ENCODE data around the gene H2AZ2.
"Not testable (repeated sequence)": the region's sequence is repeated elsewhere in the genome, so short reads cannot be mapped to it uniquely, and the experiment has no call there.

H2AZ2 gene

DNA sequence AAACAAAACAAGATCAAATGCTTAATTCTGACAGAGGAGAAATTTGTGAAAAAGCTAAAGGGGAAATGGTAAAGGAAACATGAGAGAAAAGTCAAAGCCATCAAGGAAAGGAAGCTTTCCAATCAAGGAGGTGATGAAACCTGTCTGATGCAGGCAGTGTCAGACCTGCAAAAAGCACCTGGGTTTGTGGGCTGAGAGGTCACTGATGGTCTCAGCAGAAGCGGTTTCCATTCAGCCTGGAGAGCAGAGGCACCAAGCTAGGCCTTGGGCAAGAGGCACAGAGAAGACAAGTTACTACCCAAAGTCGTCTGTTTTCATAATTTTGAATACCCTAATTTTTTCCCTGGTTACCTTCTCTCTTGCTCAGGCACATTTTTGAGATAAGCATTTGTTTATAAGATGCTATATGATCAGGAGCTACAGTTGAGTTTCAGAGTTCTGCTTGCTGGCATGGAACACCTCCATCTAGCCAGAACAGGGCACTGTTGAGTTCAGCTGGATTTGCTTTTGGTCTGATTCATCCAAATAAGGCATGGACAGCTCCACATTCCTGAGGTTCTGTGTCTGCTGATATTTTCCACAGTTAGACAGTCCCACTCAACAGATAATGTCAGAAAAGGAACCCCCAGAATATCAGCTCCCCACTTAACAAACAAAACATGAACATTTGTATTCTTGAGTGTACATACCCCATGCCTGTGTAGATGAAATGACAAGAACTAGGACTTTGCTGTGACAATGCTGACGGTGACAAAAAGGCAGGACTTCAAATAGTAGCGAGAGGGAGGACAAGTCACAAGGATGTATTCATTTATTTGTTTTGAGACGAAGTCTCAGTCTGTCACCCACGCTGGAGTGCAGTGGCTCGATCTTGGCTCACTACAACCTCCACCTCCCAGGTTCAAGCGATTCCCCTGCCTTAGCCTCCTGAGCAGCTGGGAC, 56.3 kb downstream of the H2AZ2 start:
- H3K9ac ChIP-seq (ENCODE audit: low read depth, low read length), result no peak overlapping the region
- no peaks in the 10 kb centered on the region for H3K4me1 ChIP-seq (ENCODE audit: control insufficient read depth, insufficient read depth, low read length)
- no peaks in the 10 kb centered on the region for H3K36me3 ChIP-seq (ENCODE audit: control insufficient read depth, insufficient read depth, low read length)
- H3K4me3 ChIP-seq (ENCODE audit: low read depth, low read length), result no peak overlapping the region
- no peaks in the 10 kb centered on the region for H3K9me3 ChIP-seq (ENCODE audit: control insufficient read depth, insufficient read depth, low read length)
- no peaks in the 10 kb centered on the region for H3K27me3 ChIP-seq (ENCODE audit: control insufficient read depth, insufficient read depth, low read length)

DNA sequence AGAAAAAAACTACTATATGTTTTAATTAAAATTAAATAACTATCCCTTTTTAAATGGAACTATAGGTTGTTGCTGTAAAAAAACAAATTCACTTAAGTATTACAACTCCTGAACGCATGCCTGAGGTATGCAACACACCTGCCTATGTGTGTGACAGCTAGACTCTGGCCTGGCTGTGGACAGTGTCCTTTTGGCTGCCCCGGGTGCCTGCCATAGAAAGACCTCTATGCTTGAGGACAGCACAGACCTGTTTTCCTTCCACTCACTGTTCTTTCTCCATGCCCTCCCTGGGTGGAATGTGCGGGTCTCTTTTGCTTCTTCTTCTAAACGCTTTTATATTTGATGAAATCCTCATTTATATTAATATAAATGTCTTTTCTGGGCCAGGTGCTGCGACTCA, 57.9 kb downstream of the H2AZ2 start:
- no peaks in the 10 kb centered on the region for H3K27me3 ChIP-seq (ENCODE audit: control insufficient read depth, insufficient read depth, low read length)
- no peaks in the 10 kb centered on the region for H3K36me3 ChIP-seq (ENCODE audit: control insufficient read depth, insufficient read depth, low read length)
- no peak overlapping the region for H3K4me3 ChIP-seq (ENCODE audit: low read depth, low read length)
- H3K9ac ChIP-seq (ENCODE audit: low read depth, low read length), result no peak overlapping the region
- no peaks in the 10 kb centered on the region for H3K9me3 ChIP-seq (ENCODE audit: control insufficient read depth, insufficient read depth, low read length)
- H3K4me1 ChIP-seq (ENCODE audit: control insufficient read depth, insufficient read depth, low read length), result no peaks in the 10 kb centered on the region

DNA sequence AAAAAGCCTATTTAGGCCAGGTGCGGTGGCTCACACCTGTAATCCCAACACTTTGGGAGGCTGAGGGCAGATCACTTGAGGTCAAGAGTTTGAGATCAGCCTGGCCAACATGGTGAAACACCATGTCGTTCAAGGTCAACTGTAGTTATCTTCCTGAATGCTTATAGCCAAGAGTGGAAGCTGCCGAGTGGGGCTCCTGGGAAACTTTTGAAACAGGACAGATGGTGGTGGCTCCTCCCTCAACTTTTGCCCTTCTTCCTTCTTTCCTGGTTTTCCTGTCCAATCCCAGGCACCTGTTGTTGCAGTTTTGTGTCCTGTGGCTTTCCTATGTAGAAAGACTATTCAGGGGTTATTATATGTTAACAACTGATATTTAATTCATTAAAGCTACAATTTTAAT, 60.1 kb downstream of the H2AZ2 start:
- H3K4me3 ChIP-seq (ENCODE audit: low read depth, low read length), result no peak overlapping the region
- H3K27me3 ChIP-seq (ENCODE audit: control insufficient read depth, insufficient read depth, low read length), result no peaks in the 10 kb centered on the region
- H3K9me3 ChIP-seq (ENCODE audit: control insufficient read depth, insufficient read depth, low read length), result no peaks in the 10 kb centered on the region
- H3K36me3 ChIP-seq (ENCODE audit: control insufficient read depth, insufficient read depth, low read length), result no peaks in the 10 kb centered on the region
- H3K9ac ChIP-seq (ENCODE audit: low read depth, low read length), result no peak overlapping the region
- H3K4me1 ChIP-seq (ENCODE audit: control insufficient read depth, insufficient read depth, low read length), result no peaks in the 10 kb centered on the region

DNA sequence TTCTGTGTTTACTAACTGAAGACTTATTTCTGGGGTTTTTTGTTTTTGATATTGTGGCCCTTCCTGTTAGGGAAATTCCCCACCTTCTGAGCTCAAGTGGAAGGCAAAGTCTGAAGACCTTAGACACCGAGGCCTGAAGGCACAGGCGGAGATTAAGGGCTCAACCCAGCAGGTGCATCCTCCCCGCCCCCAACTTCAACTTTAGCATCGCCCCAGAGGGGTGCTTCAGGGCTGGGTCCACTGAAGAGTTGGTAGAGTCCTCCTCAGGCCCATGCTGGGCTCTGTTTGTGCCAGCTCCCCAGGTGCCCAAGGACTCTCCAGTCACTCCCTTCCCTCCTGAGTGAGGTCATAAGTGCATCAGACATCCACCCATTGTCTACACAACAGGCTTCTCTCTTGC, 60.8 kb downstream of the H2AZ2 start:
- Histone ChIP-seq H3K9ac (ENCODE audit: low read depth, low read length) (no peak overlapping the region), H3K27me3 (ENCODE audit: control insufficient read depth, insufficient read depth, low read length) (no peaks in the 10 kb centered on the region), H3K4me3 (ENCODE audit: low read depth, low read length) (no peak overlapping the region), H3K4me1 (ENCODE audit: control insufficient read depth, insufficient read depth, low read length) (no peaks in the 10 kb centered on the region), H3K36me3 (ENCODE audit: control insufficient read depth, insufficient read depth, low read length) (no peaks in the 10 kb centered on the region), H3K9me3 (ENCODE audit: control insufficient read depth, insufficient read depth, low read length) (no peaks in the 10 kb centered on the region)

DNA sequence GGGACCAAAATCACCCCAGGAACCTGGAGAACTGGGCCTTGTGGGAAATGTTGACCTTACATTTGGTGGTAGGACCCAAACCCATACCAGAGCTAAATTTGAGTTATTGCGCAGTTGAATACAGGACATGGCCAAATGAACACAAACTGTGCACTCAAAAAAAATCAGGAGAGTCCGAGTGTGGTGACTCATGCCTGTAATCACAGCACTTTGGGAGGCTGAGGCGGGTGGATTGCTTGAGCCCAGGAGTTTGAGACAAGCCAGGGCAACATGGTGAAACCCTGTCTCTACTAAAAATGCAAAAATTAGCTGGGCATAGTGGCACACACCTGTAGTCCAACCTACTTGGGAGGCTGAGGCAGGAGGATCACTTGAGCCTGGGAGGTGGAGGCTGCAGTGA, 62.7 kb downstream of the H2AZ2 start:
- not testable (repeated sequence) for H3K9me3 ChIP-seq (ENCODE audit: control insufficient read depth, insufficient read depth, low read length); H3K4me3 ChIP-seq (ENCODE audit: low read depth, low read length); H3K9ac ChIP-seq (ENCODE audit: low read depth, low read length)

DNA sequence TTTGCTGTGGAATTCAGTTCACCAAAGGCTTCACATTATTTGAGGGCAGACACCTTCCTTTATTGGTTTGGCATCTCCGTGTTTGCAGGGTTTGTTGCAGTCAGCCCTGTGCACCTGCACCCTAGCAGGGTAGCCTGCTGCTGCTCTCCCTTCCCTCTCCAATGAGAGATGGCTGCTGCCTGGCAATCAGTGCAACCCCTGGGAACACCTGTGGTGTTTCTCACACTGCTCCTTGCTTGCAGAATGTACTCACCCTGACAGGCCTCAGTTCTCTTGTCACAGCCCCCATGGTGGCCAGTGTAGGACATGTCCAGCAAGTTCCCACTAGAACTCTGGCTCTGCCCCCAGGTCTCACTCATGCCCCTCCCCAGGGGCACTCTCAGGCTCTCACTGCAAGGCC, 63.5 kb downstream of the H2AZ2 start:
- no peak overlapping the region for H3K9ac ChIP-seq (ENCODE audit: low read depth, low read length)
- no peak overlapping the region for H3K4me3 ChIP-seq (ENCODE audit: low read depth, low read length)
- H3K4me1 ChIP-seq (ENCODE audit: control insufficient read depth, insufficient read depth, low read length), result no peaks in the 10 kb centered on the region
- no peaks in the 10 kb centered on the region for H3K27me3 ChIP-seq (ENCODE audit: control insufficient read depth, insufficient read depth, low read length)
- H3K9me3 ChIP-seq (ENCODE audit: control insufficient read depth, insufficient read depth, low read length), result no peaks in the 10 kb centered on the region
- H3K36me3 ChIP-seq (ENCODE audit: control insufficient read depth, insufficient read depth, low read length), result no peaks in the 10 kb centered on the region

More for the DNA sequence above, 62.7 kb downstream of the H2AZ2 start:
- H3K27me3 ChIP-seq (ENCODE audit: control insufficient read depth, insufficient read depth, low read length); H3K4me1 ChIP-seq (ENCODE audit: control insufficient read depth, insufficient read depth, low read length); H3K36me3 ChIP-seq (ENCODE audit: control insufficient read depth, insufficient read depth, low read length): not testable (repeated sequence)

DNA sequence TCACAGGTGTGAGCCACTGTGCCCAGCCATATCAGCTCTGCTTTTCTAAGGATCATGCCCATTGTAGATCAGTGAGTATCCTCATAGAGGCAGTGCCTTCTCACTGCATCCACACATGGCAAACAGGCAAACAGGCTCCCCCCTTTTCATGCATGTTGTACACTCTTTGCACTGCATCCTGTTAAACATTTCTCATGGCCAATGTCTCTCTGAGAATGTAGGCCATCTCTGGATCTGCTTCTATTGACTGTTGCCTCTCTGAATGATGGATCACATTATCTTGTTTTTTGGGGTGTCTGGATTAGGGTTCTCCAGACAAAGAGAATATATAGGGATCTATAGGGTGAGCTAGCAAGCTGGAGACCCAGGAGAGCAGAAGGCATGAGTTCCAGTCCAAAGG, 64.5 kb downstream of the H2AZ2 start:
- Histone ChIP-seq H3K9me3 (ENCODE audit: control insufficient read depth, insufficient read depth, low read length) (no peaks in the 10 kb centered on the region), H3K27me3 (ENCODE audit: control insufficient read depth, insufficient read depth, low read length) (no peaks in the 10 kb centered on the region), H3K9ac (ENCODE audit: low read depth, low read length) (no peak overlapping the region), H3K4me3 (ENCODE audit: low read depth, low read length) (no peak overlapping the region), H3K4me1 (ENCODE audit: control insufficient read depth, insufficient read depth, low read length) (no peaks in the 10 kb centered on the region), H3K36me3 (ENCODE audit: control insufficient read depth, insufficient read depth, low read length) (no peaks in the 10 kb centered on the region)

DNA sequence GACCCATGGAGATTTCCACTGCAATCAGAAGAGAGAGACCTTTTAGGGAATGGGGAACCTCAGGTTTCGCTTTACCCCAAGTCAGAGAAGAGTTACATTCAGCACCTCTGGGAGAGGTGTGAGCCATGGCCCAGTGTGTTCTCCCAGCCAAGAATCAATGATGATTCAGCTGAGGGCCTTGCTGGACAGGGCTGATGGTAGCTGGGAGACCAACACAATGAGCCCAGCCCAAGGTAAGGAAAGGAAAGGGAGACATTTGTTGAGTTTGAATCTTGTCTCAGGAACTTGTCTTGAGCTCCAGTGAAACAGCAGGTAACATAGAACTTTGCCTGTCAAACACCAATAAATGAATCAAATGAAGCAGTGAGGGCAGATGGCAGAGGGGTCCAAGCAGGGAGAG, 65.4 kb downstream of the H2AZ2 start:
- no peaks in the 10 kb centered on the region for H3K36me3 ChIP-seq (ENCODE audit: control insufficient read depth, insufficient read depth, low read length)
- no peaks in the 10 kb centered on the region for H3K4me1 ChIP-seq (ENCODE audit: control insufficient read depth, insufficient read depth, low read length)
- H3K9me3 ChIP-seq (ENCODE audit: control insufficient read depth, insufficient read depth, low read length), result no peaks in the 10 kb centered on the region
- H3K27me3 ChIP-seq (ENCODE audit: control insufficient read depth, insufficient read depth, low read length), result no peaks in the 10 kb centered on the region
- no peak overlapping the region for H3K9ac ChIP-seq (ENCODE audit: low read depth, low read length)
- no peak overlapping the region for H3K4me3 ChIP-seq (ENCODE audit: low read depth, low read length)

All from iPS-15b (cell line).